Neural progenitor cell (in vitro differentiated cells): ENCODE results near the gene BAG1. TPM values are rescaled to one million over a fixed set of nuclear protein-coding genes. Genes with fewer than 3 reads are reported as not detected.

ENCODE experiments used
- DNase-seq: peaks from one replicate; pipeline ENCODE4 v3.0.0-alpha.2; 2016; ENCODE audit warnings: low spot score
- H2AFZ ChIP-seq: fragments of 200-600 bp; sonication (generic); replicated peaks from 2 replicates; pipeline ENCODE4 v1.6.1; 2016; ENCODE audit warnings: antibody characterized with exemption
- H3F3A ChIP-seq: fragments of 200-600 bp; sonication (generic); 2 replicates; pipeline ENCODE4 v1.6.1; 2016; ENCODE audit warnings: antibody characterized with exemption, low read depth
- H3K27ac ChIP-seq: fragments of 200-600 bp; sonication (generic); 2 replicates; pipeline ENCODE4 v1.5.1; 2016; ENCODE audit warnings: mild to moderate bottlenecking
- H3K27me3 ChIP-seq: fragments of 200-600 bp; sonication (generic); 2 replicates; pipeline ENCODE4 v1.6.1; 2016; ENCODE audit warnings: mild to moderate bottlenecking, moderate library complexity
- H3K36me3 ChIP-seq: fragments of 200-600 bp; sonication (generic); 2 replicates; pipeline ENCODE4 v1.5.1; 2016
- H3K4me1 ChIP-seq: fragments of 200-600 bp; sonication (generic); 2 replicates; pipeline ENCODE4 v1.6.1; 2016; ENCODE audit warnings: mixed run types
- H3K4me2 ChIP-seq: fragments of 200-600 bp; sonication (generic); 2 replicates; pipeline ENCODE4 v1.6.1; 2016
- H3K4me3 ChIP-seq: fragments of 200-600 bp; sonication (generic); 2 replicates; pipeline ENCODE4 v1.5.1; 2016
- H3K79me2 ChIP-seq: fragments of 200-600 bp; sonication (generic); 2 replicates; pipeline ENCODE4 v1.6.1; 2016; ENCODE audit warnings: low read depth
- H3K9ac ChIP-seq: fragments of 200-600 bp; sonication (generic); 2 replicates; pipeline ENCODE4 v1.6.1; 2016
- H3K9me3 ChIP-seq: fragments of 200-600 bp; sonication (generic); 2 replicates; pipeline ENCODE4 v1.5.1; 2016; ENCODE audit warnings: low read depth
- H4K20me1 ChIP-seq: fragments of 200-600 bp; sonication (generic); 2 replicates; pipeline ENCODE4 v1.6.1; 2016; ENCODE audit warnings: low read depth
- H3K27ac Mint-ChIP-seq: 3 replicates; pipeline ENCODE4 v1.8.0; 2021; ENCODE audit warnings: mixed read lengths
- H3K27me3 Mint-ChIP-seq: 2 replicates; pipeline ENCODE4 v1.8.0; 2022; ENCODE audit warnings: low read depth, mild to moderate bottlenecking, inconsistent platforms, moderate library complexity, mixed read lengths; ENCODE audit not compliant: insufficient read depth
- H3K36me3 Mint-ChIP-seq: 3 replicates; pipeline ENCODE4 v1.8.0; 2021; ENCODE audit warnings: mixed read lengths
- H3K4me1 Mint-ChIP-seq: 3 replicates; pipeline ENCODE4 v1.8.0; 2021; ENCODE audit warnings: mixed read lengths
- H3K4me3 Mint-ChIP-seq: 3 replicates; pipeline ENCODE4 v1.8.0; 2021; ENCODE audit warnings: mild to moderate bottlenecking, moderate library complexity, mixed read lengths
- H3K9me3 Mint-ChIP-seq: 3 replicates; pipeline ENCODE4 v1.8.0; 2020; ENCODE audit warnings: mixed read lengths
- EZH2 ChIP-seq: fragments of 200-600 bp; sonication (generic); IDR thresholded peaks from 2 replicates; pipeline ENCODE4 v1.6.1; 2017; ENCODE audit warnings: antibody characterized with exemption, mild to moderate bottlenecking, moderate library complexity
- EZH2phosphoT487 ChIP-seq: fragments of 200-600 bp; sonication (generic); IDR thresholded peaks from 2 replicates; pipeline ENCODE4 v1.6.1; 2017; ENCODE audit warnings: antibody characterized with exemption
- total RNA-seq: library from RNA; depleted of rRNA; stranded (reverse); fragments of >200 nt; gene quantifications from 2 replicates; pipeline ENCODE4 v1.2.3, GENCODE V29; 2015; ENCODE audit warnings: low replicate concordance
- TF ChIP-seq, protein P1 (sequence below): fragments of 200-600 bp; sonication (generic); IDR thresholded peaks from 2 replicates; pipeline ENCODE4 v1.5.1; 2017; ENCODE audit warnings: antibody characterized with exemption, mild to moderate bottlenecking

BAG1 gene
- total RNA-seq, 1 donor from 2014 or later: 44.3 TPM

GRCh38 chr9:33248606-33249005 is 15.9 kb downstream of the BAG1 start:
- Histone ChIP-seq H3K79me2 (no peaks in the 10 kb centered on the region), H3K27ac (no peak overlapping the region), H3K4me1 (no peaks in the 10 kb centered on the region), H3K27me3 (no peaks in the 10 kb centered on the region), H3K4me2 (no peak overlapping the region), H4K20me1 (no peaks in the 10 kb centered on the region), H2AFZ (no peak overlapping the region), H3F3A (no peaks in the 10 kb centered on the region), H3K9ac (no peak overlapping the region), H3K36me3 (no peaks in the 10 kb centered on the region), H3K4me3 (no peak overlapping the region), H3K9me3 (no peaks in the 10 kb centered on the region)
- no peak overlapping the region for H3K4me3 Mint-ChIP-seq
- H3K9me3 Mint-ChIP-seq: no peaks in the 10 kb centered on the region
- TF ChIP-seq, protein P1, sequence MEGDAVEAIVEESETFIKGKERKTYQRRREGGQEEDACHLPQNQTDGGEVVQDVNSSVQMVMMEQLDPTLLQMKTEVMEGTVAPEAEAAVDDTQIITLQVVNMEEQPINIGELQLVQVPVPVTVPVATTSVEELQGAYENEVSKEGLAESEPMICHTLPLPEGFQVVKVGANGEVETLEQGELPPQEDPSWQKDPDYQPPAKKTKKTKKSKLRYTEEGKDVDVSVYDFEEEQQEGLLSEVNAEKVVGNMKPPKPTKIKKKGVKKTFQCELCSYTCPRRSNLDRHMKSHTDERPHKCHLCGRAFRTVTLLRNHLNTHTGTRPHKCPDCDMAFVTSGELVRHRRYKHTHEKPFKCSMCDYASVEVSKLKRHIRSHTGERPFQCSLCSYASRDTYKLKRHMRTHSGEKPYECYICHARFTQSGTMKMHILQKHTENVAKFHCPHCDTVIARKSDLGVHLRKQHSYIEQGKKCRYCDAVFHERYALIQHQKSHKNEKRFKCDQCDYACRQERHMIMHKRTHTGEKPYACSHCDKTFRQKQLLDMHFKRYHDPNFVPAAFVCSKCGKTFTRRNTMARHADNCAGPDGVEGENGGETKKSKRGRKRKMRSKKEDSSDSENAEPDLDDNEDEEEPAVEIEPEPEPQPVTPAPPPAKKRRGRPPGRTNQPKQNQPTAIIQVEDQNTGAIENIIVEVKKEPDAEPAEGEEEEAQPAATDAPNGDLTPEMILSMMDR: no peak
- H3K36me3 Mint-ChIP-seq: peaks cover 8% of the 10 kb centered on the region
- no peak for DNase-seq
- no peak overlapping the region for H3K27ac Mint-ChIP-seq
- no peaks in the 10 kb centered on the region for H3K4me1 Mint-ChIP-seq
- H3K27me3 Mint-ChIP-seq: no peaks in the 10 kb centered on the region

DNA sequence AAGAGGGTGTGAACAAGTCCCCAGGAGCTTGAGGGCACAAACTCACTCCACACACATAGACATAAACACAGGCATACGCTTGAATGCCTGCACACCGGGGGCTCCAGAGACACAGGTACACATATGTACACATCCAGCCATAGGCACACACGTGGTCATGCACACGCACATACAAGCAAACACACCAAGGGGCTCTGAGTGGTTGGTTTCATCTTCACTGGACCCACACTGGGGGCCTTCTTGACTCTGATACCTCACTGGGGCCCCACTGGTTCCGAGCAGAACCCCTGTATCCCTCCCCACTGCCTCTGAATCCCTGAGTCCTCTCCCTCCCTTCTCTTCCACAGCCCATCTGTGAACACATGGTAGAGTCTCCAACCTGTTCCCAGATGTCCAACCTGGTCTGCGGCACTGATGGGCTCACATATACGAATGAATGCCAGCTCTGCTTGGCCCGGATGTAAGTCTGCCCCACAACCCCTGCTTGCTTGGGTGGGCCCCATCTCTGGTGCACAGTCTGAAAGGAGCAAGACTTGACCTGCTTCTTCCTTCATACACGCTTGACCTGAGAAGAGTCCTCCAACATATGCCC is 18.1 kb downstream of the BAG1 start:
- no peaks in the 10 kb centered on the region for H3K9me3 Mint-ChIP-seq
- no peak overlapping the region for H3K27ac Mint-ChIP-seq
- no peak overlapping the region for H2AFZ ChIP-seq
- no peaks in the 10 kb centered on the region for H3K36me3 ChIP-seq
- H3F3A ChIP-seq: no peaks in the 10 kb centered on the region
- H3K9ac ChIP-seq: no peak overlapping the region
- no peaks in the 10 kb centered on the region for H3K79me2 ChIP-seq
- H3K27ac ChIP-seq: no peak overlapping the region
- no peak overlapping the region for H3K4me3 Mint-ChIP-seq
- no peaks in the 10 kb centered on the region for H3K27me3 ChIP-seq
- DNase-seq: no peak
- H3K9me3 ChIP-seq: no peaks in the 10 kb centered on the region
- H3K27me3 Mint-ChIP-seq: peaks cover 5% of the 10 kb centered on the region
- H3K4me1 Mint-ChIP-seq: no peaks in the 10 kb centered on the region
- no peaks in the 10 kb centered on the region for H3K4me1 ChIP-seq
- no peaks in the 10 kb centered on the region for H4K20me1 ChIP-seq
- no peak for TF ChIP-seq EZH2
- no peak for TF ChIP-seq EZH2phosphoT487
- TF ChIP-seq, protein P1: no peak
- peaks cover 5% of the 10 kb centered on the region for H3K36me3 Mint-ChIP-seq
- no peak overlapping the region for H3K4me3 ChIP-seq
- H3K4me2 ChIP-seq: no peak overlapping the region

DNA sequence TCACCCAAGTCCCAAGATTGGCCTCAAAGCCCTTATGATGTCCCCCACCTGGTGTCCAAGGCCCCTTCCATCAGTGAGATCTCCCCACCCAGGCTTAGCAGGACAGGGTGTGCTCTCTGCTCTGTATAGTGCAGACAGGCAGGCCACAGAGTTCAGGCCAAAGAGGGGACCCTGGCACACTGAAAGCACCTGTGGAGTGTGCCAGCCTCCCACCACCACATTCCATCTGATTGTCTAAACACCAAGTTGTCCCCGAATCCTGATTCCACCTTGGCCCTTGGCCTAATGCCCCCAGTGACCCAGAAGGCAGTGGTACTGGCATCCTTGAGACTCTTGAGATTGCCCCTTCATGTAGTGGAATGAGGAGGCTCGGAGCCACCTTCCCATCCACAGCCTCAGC is 19.2 kb downstream of the BAG1 start:
- Histone ChIP-seq H3K4me3 (no peak overlapping the region), H3K36me3 (no peaks in the 10 kb centered on the region), H3K4me1 (no peaks in the 10 kb centered on the region), H3F3A (no peaks in the 10 kb centered on the region), H4K20me1 (no peaks in the 10 kb centered on the region), H3K27me3 (no peaks in the 10 kb centered on the region), H3K79me2 (no peaks in the 10 kb centered on the region), H2AFZ (no peak overlapping the region), H3K9ac (no peak overlapping the region), H3K9me3 (no peaks in the 10 kb centered on the region), H3K27ac (no peak overlapping the region), H3K4me2 (no peak overlapping the region)
- H3K27me3 Mint-ChIP-seq: peaks cover 7% of the 10 kb centered on the region
- TF ChIP-seq, protein P1: no peak
- TF ChIP-seq EZH2phosphoT487 (no peak), EZH2 (no peak)
- no peak overlapping the region for H3K4me3 Mint-ChIP-seq
- no peak for DNase-seq
- no peaks in the 10 kb centered on the region for H3K4me1 Mint-ChIP-seq
- no peak overlapping the region for H3K27ac Mint-ChIP-seq
- H3K9me3 Mint-ChIP-seq: no peaks in the 10 kb centered on the region
- H3K36me3 Mint-ChIP-seq: peaks cover 3% of the 10 kb centered on the region
